UCSD-AML1 (cell line): Measurements from ENCODE around the gene STRN.
"Not testable (repeated sequence)": the region's sequence is repeated elsewhere in the genome, so short reads cannot be mapped to it uniquely, and the experiment has no call there.

ENCODE experiments used
- DNase-seq: peaks from one replicate; lab custom pipeline; 2025; ENCODE audit not compliant: unreplicated experiment; lab: John Stamatoyannopoulos, UW

STRN gene

DNA sequence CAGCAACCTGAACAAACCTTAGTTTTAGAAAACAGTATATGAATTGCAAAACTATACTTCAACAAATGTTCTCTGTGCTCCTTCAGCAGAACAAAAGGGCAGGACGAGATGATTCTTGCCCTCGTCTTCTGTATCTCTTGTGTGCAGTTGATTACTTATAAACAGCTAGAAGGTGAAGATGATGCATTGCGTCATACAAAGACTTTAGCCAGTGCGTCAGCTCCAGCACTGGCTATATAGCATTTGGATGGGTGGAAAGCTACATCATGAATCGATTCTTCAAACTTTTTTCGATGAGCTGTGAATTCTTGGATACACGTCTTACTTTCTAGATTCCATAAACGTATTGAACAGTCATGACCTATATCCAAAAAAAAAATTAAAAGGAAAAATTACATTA is 117.1 kb downstream of the STRN start:
- no peak for DNase-seq

DNA sequence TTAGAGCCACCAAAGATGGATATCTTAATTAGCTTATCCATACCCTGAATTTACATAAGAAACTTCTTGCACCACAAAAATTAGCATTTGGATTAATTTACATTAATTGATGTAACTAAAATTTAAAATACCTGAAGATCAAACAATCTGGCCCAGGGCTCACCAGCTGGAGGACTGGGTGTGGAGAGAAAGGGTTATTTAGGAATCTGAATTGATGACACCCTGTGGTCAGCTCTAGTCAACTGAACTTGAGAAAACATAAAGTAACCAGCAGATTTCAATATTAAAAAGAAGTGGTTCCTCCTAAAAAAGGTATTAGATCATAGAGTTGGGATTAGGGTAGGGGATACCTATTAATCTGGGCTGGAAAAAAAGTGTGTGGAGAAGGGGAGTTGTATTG is 122.5 kb downstream of the STRN start:
- DNase-seq = no peak

DNA sequence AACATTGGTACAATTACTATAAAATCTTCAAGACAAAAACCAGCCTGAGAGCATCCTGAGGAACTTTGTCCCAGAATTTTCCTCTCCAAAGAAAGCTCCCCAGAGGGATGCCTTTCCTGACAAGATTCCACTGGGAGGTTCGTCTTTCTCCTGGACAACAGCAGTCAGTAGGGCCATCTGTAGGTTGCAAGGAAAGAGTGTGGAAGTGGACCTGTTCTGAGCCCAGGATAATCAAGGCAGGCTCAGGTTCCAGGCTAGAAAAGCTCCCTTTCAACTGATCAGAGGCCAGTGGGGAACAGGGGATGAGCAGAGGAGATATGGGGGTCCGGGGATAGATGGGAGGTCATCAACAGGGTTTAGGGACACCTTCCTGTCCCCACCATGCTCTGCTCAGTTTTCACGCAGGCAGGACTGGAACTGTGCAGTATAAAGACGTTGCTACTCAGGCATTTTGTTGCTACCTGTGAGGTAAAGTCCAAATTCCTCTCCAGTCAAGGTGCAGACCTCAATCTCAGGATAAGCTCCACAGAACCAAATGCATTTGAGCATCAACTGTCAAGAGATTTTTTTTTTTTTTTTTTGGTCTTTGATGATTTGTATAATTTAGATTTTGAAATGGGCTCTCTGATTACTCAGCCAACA is 126.2 kb downstream of the STRN start:
- no peak for DNase-seq

DNA sequence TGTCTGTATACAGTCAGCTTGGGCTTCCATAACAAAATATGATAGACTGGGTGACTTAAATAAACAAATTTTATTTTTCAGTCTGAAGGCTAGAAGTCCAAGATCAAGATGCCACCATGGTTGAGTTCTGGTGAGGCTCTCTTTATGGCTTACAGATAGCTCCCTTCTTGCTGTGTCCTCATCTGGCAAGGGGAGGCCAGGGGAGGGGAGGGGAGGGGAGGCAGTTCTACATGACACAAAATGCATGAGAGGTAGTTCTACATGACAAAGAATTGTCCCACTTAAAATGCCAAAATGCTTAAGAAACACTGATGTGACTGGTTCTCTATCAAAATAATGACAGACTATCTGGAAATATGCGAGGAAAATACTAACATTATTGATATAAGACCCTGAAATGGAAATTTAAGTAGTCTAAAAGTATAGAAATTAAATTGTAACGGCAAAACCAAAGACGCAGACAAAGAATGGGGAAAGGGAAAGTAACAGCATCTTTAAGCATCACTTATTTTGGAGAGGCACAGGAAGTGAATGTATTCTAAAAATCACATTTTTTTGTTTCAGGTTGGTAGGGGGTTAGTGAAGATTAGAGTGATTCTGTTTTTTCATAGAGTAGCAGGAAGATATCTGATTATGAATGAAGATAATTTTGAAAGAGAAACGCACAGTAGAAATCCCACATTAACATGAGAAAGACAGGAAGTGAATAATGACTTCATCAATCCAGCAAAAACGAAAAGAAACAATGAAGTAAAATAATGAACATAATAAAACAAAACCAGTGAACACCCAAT is 131.4 kb downstream of the STRN start:
- DNase-seq = no peak

DNA sequence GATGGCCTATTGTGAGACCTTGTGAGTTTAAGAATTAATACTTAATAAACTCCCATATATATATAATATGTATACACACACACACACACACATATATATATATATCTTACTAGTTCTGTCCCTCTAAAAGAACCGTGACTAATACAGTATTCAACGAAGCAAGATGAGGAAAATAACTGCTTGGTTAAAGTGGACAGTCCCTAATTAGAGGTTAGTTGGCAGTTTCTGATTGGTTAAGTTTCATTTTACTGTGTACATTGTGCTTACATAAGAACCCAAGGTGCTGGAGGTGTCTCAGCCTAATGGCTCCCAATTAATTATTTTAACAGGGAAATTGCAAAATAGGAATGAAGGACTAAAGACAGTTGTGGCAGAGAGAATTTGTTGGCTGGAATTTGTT is 132.1 kb downstream of the STRN start:
- DNase-seq = no peak

DNA sequence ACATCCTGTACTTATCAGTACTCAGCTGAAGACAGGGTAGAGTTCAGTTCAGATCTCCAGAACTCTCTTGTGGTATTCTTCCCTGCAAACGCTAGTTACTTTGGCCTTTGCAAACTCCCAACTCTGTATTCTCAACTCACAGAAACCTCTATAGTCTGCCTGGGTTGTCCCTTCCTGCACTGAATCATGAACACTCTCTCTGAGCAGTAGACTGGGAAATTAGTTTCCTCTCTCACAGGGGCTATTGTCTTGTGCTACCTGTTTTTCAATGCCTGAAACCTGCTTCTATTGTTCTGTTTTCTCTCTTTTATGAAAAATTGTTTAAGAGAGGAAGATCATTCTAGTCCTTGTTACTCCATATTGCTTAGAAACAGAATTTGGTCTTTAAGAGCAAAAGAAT is 135.2 kb downstream of the STRN start:
- DNase-seq = no peak

DNA sequence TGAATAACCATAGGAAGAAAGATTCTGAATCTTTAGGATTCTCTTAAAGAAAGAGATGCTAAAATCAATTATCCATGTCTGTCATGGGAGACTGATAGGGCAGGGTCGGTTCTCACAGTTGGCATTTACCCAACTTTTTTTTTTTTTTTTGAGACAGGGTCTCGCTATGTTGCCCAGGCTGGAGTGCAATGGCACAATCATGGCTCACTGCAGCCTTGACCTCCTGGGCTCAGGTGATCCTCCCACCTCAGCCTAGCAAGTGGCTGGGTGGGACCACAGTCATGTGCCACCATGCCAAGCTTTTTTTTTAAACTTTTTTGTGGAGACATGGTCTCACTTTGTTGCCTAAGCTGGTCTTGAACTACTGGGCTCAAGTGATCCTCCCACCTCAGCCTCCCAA is 141.7 kb downstream of the STRN start:
- DNase-seq = not testable (repeated sequence)

DNA sequence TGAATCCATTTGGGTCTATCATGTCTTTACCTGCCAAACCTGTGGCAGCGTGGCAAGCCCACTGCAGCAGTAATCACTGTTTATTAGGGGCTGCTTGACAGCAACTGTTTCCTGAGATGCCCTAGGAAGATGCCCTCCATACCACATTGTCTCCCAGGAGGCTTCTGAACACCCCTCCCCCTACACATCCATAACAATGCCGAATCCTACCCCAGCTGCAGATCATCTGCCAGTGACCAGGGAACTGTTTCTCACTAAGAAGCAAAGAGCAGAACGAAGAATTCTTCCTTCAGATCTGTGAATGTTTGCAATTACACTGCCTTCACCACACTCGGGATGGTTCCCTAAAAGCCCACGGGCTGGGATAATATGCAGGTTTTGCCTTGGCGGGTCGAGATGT is 142.1 kb downstream of the STRN start:
- no peak for DNase-seq

DNA sequence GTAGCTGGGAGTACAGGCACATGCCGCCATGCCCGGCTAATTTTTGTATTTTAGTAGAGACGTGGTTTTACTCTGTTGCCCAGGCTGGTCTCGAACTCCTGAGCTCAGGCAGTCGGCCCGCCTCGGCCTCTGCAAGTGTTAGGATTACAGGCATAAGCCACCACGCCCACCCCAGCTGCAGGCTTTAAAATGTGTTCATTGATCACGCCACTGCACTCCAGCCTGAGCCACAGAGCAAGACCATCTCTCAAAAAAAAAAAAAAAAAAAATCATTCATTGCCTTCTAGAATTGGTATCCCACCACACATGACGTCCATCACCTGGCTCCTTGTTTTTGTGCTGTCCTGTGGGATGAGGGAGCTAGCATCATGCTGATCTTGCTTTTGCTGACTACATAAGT is 142.5 kb downstream of the STRN start:
- DNase-seq = no peak

DNA sequence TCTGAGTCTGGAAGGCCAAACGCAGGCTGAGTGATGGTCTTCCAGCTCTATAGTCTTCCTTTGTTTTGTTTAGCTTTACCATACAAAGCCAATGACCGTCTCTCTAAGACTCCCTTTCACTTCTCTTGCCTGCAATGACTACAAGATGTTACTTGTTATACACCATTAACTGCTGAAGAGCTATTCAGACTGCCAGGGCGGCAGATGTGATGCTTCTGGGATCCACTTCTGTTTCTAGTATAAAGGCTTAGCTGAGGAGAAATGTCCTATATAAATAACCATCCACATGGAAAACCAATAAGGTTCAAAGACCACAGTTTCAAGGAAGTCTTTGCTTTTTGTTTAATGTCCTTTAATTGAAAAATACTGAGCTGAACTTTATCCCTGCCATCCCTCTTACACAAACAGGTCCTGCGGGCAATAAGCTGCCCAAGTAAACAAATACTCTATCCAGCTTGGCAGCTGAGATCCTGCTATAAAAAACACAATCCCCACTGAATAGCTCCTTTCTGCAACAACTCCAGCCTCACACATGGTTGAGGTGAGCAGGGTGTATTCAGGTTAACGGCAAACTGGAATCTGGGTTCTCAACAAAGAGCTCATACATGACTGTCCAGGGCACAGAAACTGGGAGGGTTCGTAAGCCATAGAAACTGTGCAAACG is 145.3 kb downstream of the STRN start:
- DNase-seq = no peak

DNA sequence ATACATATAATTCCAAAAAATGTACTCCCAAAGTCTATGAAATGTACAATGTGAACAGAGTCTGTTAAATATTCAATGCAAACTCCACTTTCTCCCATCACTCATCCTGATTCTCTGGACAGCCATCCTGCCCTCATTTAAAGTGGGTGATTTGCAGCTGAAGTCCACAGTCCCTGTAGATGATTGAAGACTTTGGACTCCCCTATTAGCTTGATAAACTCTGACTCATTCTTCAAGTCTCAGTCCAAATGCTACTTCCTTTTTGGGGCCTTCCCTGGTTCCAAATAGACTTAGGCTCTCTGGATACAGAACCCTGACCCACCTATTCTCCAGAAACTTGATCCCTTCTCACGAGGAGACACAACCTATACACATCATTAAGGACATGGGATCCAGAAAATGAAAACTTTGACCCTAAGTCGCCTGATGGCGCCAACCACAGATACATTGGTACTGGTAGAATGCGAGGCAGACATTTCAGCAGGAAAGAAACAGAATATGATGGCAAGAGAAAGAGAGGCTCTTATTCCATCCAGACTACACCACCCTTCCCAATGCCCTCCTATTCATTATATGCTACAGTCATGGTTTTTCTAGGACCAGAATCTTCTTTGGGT is 147.1 kb downstream of the STRN start:
- DNase-seq = peak; percentile 20

DNA sequence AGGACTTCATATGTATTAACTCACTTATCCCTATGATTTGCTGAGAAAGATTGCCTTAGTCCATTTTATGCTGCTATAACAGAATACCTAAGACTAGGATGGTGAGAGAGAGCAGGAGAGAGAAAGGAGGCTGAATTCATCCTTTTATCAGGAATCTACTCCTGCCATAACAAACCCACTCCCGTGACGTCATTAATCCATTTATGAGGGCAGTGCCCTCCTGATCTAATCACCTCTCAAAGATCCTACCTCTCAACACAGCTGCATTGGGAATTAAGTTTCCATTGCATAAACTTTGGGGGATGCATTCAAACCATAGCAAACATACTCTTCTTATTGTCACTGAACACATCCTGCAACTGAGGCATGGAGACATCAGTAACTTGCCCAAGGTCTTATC is 147.8 kb downstream of the STRN start:
- DNase-seq = no peak

DNA sequence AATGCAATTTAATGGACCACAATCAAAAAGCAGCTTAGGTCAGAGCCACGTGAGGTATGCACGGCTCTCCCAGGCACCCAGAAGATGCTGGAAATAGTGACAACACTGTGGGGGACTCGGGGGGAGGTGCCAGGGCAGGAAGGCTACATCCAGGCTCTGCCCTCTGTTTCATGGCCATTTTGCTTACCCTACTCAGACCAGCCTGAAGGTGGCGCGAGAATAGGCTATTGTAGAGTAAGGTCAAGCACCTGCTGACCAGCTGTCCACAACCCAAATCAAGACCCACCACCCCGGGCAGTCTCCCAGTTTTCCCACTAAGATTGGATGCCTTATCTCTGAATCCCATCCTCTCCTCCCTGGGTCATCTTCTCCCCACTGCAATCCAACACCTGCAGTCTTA is 154.1 kb downstream of the STRN start:
- DNase-seq = no peak

DNA sequence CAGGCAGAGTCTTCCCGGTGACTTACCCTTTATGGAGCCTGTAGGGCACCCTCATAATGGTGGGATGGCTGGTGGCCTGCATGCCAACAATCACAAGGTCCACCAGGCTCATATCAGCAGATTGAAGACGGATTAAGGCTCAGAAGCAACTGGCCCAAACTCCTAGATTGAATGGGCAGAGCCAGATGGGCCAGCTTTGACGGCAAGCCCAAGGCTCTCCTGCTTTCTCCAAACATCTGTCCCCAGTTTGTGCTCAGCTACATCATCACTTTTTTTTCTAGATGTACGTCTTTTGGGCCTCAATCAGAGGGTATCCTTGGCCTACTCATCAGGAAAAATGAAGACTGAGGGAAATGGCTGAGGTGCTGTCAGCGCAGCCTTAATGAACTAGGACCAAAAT is 155.3 kb downstream of the STRN start:
- DNase-seq = no peak

DNA sequence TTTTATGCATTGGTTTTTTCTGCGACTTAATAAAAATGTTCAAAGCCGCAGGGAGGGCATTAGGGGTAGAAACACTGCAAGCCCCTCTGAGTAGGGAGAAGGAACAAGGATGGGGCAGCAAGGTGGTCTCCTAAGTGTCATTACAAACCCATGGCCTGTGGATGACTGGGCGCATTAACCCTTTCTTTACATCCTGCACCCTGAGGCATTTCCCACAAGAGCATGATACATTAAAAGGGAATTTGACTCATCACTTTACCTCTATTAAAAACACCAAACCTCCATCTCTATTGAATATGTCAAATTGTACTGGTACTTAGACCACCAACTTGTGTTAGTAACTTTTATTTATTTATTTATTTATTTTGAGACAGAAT is 157.3 kb downstream of the STRN start:
- no peak for DNase-seq

DNA sequence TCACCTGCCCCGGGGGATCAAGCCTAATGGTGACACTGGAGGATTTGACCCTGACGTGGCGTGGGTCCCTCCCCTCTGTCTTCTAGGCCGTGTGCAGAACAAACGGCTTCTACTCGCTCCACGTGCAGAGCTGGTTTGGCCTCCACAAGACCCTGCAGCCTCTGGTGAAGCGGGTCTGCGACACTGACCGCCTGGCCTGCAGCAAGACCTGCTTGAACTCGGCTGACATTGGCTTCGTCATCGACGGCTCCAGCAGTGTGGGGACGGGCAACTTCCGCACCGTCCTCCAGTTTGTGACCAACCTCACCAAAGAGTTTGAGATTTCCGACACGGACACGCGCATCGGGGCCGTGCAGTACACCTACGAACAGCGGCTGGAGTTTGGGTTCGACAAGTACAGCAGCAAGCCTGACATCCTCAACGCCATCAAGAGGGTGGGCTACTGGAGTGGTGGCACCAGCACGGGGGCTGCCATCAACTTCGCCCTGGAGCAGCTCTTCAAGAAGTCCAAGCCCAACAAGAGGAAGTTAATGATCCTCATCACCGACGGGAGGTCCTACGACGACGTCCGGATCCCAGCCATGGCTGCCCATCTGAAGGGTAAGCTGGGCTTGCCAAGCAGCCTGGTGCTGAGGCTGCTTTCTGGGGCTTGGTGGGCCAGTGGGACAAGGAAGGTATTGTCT is 157.8 kb downstream of the STRN start:
- DNase-seq = no peak

DNA sequence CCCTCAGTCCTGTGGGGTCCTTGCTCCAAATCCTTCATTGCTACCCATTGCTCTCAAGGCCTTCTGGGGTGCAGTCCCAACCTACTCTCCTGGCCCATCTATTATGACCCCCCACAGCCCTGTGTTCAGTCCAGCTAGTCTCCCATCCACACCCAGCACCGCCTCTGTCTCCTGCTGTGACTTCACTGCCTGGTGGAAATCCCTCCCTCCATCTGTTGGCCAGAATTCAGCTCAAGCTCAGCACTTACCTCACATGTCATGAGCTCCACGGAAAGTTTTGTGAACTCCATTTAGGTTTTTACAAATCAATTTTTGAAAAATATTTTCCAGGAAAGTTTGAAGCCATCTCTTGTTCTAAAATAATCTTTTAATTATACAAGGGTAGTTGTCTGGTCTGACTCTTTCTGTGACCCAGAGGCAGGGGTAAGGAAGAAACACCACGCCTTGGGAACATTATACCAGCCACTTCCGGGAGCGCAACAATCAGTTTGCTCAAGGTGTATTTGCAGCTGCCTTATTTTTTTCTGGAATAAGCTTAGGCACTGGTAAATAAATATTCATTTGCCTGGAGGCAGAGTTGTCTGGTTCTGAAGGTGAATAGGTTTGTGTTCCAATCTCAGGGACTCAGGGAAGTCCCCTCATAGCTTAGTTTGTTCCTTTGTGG is 159.0 kb downstream of the STRN start:
- no peak for DNase-seq

DNA sequence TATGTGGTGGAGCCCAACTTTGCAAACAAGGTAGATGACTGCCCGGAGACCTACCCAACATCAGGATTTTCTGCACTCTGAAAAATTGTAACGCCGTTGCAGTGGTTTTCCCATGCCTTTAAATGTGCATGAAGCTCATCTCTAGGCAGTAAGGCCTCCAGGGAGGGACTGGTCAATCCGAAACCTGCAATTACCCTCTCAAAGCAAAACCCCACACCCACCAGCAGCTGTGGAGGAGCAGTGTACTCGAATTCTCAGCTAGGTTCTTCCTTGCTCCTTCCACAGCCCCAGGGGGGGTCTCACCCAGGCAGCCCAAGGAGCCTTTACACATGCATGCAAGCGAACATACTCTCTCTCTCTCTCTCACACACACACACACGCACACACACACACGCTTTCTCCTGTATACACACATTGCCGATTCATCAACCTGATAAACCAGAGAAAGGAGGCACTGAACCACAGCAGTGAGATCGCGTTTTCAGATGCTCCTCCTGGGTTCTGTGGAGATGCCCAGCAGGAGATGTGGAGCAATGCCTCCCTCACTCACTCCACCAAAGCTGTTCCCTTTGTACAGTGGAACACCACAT is 160.6 kb downstream of the STRN start:
- DNase-seq = no peak

DNA sequence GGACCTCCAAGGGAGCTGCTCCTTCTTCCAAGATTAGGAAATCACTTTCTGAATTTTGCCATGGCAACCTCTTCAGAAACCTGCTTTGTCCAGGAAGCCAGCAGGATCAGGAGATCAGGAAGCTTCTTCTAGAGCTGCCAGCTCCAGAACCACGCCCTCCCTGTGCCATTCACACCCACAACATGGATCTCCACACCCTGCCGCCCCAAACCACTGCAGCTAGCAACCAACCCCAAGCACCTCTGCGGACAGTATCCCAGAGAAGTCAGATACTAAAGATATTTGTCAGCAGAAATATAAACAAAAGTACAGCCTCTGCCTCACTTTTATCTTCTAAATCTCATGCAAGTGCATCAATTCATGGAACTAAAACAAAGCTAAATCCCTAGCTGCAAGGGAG is 163.4 kb downstream of the STRN start:
- no peak for DNase-seq

DNA sequence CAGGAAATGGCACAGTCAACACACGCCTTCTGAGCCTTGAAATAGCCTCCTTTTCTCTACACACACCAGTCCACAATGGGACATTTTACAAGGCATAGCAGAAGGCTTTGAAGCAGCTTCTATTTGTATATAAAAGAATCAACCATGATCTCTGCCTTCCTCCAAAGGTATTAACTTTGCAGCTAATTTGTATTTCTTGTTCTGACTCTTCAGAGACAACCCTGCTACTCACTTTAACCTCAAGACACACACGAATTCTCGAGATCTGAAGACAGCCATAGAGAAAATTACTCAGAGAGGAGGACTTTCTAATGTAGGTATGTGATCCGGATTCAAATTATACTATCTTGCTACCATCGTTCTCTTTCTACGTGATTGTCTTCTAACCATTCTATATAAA is 165.2 kb downstream of the STRN start:
- DNase-seq = no peak

DNA sequence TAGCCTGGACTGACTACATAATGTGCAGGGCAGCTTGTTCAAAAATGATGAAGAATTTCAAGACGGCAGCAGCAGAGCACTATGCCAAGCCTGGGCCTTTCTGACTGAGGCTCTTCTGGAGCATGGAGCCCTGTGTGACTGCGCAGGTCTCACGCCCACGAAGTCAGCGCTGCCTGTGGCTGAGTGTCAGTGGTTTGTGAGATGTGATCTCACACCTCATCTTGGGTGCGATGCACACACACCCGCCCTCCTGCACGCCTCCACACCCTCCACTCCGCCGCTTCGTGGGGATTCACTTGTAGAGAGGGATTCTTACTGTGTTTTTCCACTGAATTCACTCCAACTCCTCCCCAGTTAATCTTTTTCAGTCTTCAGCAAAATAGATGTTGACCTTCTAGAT is 166.0 kb downstream of the STRN start:
- no peak for DNase-seq
